GM18867 (cell line): ENCODE results near the gene NAGLU.
"Not testable (repeated sequence)": the region's sequence is repeated elsewhere in the genome, so short reads cannot be mapped to it uniquely, and the experiment has no call there.

Source experiments
- ATAC-seq: cut with Tn5 transposase; IDR thresholded peaks from one replicate; pipeline ENCODE4 v1.9.1; 2021; ENCODE audit warnings: mild to moderate bottlenecking, moderate library complexity; ENCODE audit not compliant: unreplicated experiment

NAGLU gene

DNA sequence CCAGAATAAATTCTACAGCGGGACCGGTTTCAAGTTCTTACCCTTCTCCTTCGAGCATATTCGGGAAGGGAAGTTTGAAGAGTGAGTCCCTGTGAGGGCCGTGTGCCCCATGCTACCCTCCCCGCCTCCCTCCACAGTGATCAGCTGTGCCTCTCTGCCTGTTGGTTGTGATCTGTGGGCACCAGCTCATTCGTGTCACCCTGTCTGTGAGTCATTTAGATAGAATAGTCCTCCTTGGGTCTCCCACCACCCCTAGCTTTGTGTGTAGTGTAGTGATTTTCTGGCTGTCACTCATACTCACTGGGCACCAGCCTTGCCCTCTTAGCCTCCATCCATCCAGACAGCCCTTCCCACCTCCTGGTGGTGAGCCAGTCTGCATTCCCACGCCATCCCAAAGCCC is 15.0 kb upstream of the NAGLU start:
- ATAC-seq: no peak

DNA sequence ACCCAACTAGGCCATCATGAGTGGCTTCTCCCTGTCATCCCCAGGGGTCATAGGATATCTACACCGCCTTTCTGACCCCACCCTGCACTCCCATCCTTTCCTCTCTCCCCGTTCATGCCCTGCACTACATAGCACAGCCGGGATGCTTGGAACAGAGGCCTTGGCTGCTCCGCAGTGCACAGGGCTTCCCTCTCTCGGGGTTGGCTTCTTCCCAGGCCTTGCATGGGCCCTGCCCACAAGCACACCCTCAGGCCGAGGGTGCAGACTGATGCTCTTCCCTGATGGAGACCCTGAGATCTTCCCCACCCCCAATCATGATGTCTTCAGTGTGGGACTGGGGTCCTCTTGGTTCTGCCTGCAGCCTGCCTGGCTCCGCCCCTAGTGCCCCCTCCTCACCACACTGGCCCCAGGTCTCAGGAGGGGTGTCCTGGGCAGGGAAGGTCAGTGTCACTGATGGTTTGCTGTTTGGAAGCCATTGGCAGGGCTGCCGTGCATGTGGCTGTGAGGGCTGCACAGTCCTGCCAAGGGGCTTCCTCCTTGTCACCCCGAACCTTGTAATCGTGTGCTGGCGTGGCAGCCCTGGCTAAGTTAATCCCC is 14.3 kb upstream of the NAGLU start:
- ATAC-seq: no peak

DNA sequence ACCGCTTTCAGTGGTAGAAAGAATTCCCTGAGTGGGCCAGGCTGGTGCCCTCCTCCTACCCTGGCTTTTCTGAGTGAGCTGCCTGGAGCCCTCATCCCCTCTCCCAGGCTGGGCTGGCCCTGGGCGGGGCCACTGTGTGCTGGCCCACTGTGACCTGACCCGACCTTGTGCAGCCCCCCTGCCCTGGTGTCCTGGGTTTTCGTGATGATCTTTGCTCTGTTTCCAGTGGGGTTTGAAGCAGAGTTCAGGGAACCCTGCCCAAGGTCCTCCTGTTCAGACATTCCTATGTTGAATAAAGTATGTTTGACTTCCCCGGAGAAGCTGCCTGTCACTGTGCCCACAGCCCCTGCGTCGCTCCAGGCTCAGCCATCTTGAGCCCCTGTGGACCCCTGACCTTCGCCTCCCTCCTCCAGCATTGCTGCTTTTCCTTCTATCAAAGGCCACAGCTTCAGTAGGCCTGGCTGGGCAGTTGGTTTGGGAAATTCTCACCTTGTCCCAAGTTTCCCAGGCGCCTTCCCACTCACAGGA is 13.7 kb upstream of the NAGLU start:
- no peak for ATAC-seq

DNA sequence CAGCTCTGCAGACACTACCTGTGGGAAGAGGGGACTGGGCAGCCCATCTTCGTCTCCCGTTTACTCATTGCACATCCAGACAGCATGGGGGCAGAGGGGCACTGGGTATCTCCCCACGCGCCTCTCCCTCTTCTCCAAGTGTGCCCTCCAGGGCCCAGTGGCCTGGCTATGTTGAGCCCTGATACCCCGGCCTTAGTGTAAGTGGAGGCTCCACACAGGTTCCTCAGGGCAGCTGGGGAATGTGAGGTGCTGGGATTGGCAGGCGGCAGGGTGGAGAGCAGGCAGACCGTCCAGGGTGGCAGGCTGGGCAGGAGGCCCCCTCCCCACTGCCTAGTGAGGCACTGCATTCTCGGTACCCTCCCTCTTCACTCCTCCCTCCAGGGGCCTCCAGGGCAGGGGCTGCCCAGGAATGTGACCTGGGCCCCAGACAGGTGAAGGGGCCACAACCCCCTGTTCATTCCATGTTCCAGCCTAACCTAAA is 13.2 kb upstream of the NAGLU start:
- ATAC-seq: no peak

DNA sequence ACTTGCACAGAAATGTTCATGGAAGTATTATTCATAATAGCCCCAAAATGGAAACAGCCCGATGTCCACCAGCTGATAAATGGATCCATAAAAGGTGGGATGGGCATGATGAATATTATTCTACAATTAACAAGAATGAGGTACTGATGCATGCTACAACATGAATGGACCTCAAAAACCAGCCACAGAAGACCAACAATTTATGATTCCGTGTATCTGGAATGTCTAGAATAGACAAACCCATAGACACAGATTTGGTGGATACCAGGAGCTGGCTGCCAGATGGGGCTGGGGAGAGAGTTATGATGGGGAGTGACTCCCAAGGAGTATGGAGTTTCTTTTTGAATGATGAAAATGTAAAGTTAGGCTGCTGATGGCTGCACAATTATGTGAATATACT is 10.8 kb upstream of the NAGLU start:
- no peak for ATAC-seq

DNA sequence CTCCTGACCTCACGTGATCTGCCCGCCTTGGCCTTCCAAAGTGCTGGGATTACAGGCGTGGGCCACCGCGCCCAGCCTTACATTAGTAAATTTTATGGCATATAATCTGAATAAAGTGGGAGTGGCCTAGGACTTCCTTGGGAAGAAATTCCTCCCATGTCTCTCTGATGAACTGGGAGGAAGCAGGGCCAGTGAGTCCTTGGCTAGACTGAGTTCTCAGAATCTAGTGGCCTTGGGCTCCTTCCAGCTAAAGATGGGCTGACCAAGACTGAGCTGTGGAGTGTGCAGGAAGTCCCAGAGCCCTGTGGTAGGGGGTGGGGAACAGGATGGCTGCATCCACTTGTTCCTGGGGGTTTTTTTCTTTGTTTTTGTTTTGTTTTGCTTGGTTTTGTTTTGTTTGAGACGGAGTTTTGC is 10.0 kb upstream of the NAGLU start:
- no peak for ATAC-seq

DNA sequence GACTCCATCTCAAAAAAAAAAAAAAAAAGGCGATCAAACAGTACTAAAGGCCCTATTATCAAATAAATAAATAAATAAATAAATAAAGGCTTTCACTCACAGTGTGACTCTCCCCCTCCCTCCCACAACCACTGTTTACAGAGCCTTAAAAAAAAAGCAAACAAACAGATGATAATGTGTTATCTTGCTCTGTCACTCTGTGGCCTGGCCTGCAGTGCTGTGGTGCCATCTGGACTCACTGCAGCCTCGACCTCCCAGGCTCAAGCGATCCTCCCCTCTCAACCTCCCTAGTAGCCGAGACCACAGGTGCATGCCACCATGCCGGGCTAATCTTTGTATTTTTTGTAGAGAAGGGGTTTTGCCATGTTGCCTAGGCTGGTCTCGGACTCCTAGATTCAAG is 8.1 kb upstream of the NAGLU start:
- no peak for ATAC-seq

DNA sequence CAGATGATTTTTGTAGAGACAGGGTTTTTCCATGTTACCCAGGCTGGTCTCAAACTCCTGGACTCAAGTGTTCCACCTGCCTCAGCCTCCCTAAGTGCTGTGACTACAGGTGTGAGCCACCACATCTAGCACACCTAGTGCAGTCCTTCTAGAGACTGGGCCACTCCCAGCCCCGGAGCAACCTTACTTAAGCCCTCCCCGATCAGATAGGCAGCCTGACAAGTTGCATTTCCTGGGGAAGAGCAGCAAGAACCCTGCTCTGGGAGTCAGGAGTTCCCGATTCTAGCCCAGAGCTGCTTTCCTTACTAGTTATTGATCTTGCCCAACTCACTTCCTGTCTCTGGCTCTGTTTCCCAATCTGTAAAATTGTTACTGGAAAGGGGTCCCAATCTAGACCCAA is 7.0 kb upstream of the NAGLU start:
- no peak for ATAC-seq

DNA sequence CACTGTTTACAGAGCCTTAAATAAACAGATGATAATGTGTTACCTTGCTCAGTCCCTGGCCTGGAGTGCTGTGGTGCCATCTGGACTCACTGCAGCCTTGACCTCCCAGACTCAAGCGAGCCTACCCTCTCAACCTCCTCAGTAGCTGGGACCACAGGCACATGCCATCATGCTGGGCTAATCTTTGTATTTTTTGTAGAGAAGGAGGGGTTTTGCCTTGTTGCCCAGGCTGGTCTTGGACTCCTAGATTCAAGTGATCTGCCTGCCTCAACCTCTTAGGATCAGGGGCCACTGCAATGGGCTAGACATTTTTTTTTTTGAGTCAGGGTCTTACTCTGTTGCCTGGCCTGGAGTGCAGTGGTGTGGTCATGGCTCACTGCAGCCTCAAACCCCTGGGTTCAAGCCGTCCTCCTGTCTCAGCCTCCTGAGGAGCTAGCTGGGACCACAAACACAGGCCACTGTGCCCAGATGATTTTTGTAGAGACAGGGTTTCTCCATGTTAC is 5.0 kb upstream of the NAGLU start:
- no peak for ATAC-seq

DNA sequence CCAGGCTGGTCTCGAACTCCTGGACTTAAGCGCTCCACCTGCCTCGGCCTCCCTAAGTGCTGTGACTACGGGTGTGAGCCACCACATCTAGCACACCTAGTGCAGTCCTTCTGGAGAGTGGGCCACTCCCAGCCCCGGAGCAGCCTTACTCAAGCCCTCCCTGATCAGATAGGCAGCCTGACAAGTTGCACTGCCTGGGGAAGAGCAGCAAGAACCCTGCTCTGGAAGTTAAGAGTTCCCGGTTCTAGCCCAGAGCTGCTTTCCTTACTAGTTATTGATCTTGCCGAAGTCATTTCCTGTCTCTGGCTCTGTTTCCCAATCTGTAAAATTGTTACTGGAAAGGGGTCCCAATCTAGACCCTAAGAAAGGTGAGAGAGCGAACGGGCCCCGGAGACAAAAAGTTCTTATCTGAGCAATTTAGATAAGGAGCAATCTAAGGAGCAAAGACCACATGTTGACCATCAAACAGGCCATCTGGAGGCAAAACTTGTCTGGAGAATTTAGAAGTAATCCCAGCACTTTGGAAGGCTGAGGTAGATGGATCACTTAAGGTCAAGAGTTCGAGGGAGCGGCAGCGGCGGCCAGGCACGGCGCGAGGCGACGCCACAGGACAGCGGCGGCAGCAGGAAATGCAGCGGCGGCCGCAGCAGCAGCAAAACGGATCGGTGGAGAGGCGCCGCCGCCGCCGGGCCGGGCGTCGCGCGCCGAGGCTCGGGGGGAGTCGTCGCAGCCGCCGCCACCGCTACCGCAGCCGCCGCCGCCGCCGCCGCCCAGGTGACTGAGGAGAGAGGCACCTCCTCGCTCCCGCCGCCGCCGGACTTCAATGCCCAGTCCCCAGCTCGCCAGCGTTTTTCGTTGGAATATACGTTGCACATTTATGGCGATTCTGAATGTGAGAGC is 4.3 kb upstream of the NAGLU start:
- ATAC-seq: no peak

DNA sequence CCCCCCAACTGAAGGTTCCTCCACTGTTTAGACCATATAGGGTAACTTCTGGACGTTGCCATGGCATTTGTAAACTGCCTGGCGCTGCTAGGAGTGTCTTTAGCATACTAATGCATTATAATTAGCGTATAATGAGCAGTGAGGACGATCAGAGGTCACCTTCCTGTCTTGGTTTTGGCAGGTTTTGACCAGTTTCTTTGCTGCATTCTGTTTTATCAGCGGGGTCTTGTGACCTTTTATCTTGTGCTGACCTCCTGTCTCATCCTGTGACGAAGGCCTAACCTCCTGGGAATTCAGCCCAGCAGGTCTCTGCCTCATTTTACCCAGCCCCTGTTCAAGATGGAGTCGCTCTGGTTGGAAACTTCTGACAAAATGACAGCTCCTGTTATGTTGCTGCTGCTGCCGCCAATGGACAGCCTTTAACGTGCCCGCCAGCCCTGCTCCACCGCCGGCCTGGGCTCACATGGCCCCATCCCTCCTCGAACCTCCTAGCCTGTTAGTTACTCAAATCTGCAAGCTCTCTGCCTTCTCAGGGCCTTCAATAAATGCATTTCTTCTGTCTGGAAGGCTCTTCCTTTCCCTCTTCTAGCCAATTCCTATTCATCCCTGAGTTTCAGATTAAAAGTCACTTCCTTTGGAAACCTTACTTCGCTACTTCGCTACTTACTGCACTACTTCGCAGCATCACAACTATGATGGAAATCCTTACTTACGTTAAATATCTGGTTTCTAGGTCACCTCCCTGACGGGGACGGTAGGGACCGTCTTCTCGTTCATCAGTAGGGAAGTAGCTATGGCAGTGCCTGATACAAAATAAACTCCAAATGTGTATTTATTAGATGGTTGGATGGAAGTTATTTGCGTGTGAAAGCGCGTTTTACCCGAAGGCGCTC is 640 bp upstream of the NAGLU start:
- no peak for ATAC-seq

DNA sequence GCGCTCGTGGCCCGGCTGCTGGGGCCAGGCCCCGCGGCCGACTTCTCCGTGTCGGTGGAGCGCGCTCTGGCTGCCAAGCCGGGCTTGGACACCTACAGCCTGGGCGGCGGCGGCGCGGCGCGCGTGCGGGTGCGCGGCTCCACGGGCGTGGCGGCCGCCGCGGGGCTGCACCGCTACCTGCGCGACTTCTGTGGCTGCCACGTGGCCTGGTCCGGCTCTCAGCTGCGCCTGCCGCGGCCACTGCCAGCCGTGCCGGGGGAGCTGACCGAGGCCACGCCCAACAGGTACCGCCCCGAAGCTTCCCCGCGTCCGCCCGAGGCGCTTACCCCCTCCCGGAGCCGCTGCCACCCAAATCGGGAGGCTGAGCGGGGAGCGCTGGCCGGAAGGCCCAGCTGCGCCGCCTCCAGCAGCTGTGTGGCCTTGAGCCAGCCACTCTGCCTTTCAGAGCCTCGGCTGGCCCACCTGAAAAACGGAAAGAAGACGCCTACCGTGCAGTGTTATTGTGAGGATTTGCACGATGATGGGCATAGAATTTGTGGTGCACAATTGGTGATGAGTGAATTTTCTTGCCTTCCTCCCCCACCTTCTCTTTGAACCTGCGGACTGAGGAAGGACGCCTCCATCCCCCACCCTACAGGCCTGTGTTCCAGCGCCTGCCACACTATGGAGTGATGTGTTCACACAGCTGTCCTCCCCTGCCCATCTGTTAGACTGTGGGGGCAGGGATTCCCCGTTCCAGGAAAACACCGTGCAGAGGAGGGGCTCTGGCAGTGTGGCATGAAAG is 523 bp downstream of the NAGLU start:
- peak; percentile 64 for ATAC-seq

DNA sequence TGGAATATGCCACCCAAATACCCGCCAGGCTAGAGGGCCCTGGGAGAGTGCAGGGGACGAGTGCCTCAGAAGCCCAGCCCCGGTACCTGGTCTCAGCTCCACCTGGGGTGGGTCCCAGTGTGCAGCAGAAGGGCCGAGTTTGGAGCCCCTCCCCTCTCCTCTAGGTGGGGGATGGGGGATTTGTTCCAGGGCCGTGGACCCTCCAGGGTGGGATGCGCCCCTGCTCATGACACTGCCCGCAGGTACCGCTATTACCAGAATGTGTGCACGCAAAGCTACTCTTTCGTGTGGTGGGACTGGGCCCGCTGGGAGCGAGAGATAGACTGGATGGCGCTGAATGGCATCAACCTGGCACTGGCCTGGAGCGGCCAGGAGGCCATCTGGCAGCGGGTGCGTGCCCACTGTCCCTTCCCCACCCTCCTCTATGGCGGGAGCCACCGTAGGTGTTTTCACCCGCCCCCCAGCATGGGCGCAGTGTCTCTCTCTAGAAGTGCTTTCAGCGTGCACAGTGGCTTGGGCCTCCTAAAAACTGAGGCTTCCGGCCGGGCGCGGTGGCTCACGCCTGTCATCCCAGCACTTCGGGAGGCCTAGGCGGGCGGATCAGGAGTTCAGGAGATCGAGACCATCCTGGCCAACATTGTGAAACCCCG is 1.2 kb downstream of the NAGLU start:
- ATAC-seq: no peak

DNA sequence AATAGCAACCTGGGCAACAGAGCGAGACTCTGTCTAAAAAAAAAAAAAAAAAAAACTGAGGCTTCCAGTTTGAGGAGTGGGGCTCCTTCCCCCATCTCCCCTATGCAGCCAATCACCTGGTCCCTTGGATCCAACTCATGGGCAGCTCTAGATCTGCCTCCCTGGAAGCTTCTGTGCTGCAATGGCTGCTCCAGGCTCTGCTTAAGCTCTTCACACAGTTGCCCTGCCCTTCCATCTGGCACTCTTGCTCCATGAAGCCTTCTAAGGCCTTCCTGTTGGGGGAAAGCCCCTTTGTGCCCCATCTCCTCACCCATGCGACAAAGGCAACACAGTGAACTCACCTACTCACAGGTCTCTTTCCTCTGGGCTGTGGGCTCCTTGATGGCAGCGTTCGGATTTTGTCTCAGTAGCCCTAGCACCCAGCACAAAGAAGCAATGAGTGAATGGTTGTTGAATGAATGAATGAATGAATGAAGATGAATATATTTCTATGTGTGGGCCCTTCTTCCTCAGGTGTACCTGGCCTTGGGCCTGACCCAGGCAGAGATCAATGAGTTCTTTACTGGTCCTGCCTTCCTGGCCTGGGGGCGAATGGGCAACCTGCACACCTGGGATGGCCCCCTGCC is 1.9 kb downstream of the NAGLU start:
- no peak for ATAC-seq

DNA sequence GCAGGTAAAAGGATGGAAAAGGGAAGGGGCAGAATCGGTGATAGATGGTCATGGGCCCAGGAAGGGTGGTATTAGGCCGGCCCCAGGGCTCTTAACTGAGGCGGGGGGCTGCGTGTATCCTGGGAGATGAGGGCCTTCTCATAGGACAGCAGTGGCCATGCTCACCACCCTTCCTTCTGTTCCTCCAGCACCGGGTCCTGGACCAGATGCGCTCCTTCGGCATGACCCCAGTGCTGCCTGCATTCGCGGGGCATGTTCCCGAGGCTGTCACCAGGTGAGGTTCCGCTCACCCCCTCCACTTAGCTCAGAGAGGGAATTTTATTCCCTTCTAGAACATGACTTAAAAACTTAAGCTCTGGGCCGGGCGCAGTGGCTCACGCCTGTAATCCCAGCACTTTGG is 2.4 kb downstream of the NAGLU start:
- no peak for ATAC-seq

DNA sequence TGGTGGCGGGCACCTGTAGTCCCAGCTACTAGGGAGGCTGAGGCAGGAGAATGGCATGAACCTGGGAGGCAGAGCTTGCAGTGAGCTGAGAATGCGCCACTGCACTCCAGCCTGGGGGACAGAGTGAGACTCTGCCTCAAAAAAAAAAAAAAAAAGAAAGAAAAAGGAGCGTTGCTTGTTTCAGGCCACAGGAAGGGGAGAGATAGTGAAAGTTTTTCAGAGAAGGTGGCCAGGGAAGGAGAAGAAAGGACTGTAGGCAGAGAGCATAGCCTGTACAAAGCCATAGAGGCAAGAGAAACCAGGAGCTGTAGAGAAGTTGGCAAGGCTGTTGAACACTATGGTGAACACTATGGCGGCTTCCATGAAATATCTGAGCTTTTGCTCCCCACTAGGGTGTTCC is 4.5 kb downstream of the NAGLU start:
- ATAC-seq: not testable (repeated sequence)

DNA sequence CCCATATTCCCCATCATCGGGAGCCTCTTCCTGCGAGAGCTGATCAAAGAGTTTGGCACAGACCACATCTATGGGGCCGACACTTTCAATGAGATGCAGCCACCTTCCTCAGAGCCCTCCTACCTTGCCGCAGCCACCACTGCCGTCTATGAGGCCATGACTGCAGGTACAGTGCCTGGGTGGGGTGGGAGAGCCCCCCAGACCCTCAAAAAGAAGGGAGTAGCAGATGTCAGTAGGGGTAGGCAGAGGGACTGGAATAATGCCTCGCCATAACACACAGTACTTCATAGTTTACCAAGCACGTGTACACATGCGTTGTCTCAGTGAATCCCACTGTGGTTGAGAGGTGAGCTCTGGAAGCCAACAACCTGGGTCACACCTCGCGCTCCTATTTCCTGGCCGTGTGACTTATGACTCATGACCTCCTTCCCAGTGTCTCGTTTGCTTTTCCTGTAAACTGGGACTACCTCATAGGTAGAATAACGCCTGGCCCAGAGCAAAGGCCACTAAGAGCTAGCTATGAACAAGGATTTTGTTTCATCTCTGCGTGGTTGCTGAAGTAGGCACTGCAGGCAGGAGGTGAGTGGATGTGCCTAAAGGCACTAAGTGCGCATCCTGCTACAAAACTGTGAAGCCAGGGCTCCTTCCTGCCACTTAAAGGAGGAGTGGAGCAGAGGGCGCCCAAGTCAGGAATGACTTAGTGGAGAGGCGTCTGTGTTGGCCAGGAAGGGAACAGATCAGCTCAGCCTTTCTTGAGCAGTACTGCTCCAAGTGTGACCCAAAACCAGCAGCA is 5.2 kb downstream of the NAGLU start:
- ATAC-seq: no peak
